Neural crest cell (in vitro differentiated cells): ENCODE results near the gene CCDC136. TPM values are rescaled to one million over a fixed set of nuclear protein-coding genes. Genes with fewer than 3 reads are reported as not detected.
A peak's percentile ranks its signal among the peaks of the same experiment; 100 is the strongest.

ENCODE experiments used
- DNase-seq: peaks from one replicate; pipeline ENCODE4 v3.0.0; 2021; ENCODE audit warnings: low read depth, mixed read lengths, low spot score
- H3K27ac Mint-ChIP-seq: one replicate; pipeline ENCODE4 v1.8.0; 2021; ENCODE audit warnings: mild to moderate bottlenecking, mixed read lengths; ENCODE audit not compliant: unreplicated experiment
- H3K27me3 Mint-ChIP-seq: 2 replicates; pipeline ENCODE4 v1.8.0; 2021; ENCODE audit warnings: low read depth, mild to moderate bottlenecking, mixed read lengths
- H3K36me3 Mint-ChIP-seq: 2 replicates; pipeline ENCODE4 v1.8.0; 2021; ENCODE audit warnings: low read depth, mild to moderate bottlenecking, mixed read lengths
- H3K4me1 Mint-ChIP-seq: 2 replicates; pipeline ENCODE4 v1.8.0; 2021; ENCODE audit warnings: mixed read lengths
- H3K4me3 Mint-ChIP-seq: one replicate; pipeline ENCODE4 v1.8.0; 2021; ENCODE audit warnings: mild to moderate bottlenecking, mixed read lengths
- H3K9me3 Mint-ChIP-seq: 2 replicates; pipeline ENCODE4 v1.8.0; 2021; ENCODE audit warnings: mixed read lengths
- CTCF ChIP-seq: fragments of 200-600 bp; sonication (generic); conservative IDR thresholded peaks from 2 replicates; pipeline ENCODE4 v1.5.0; 2021; ENCODE audit warnings: antibody characterized with exemption, mild to moderate bottlenecking
- total RNA-seq: library from RNA; stranded (reverse); gene quantifications from 2 replicates; pipeline ENCODE4 v1.2.1, GENCODE V29; 2021

CCDC136 gene
- total RNA-seq, 1 donor from 2014 or later, result 70.6 TPM

GRCh38 chr7:128863433-128863989, 71.7 kb downstream of the CCDC136 start:
- H3K9me3 Mint-ChIP-seq, result no peaks in the 10 kb centered on the region
- peaks cover 21% of the 10 kb centered on the region for H3K4me1 Mint-ChIP-seq
- peaks cover 4% of the 10 kb centered on the region for H3K36me3 Mint-ChIP-seq
- TF ChIP-seq CTCF, result peak; percentile 70
- peaks cover 16% of the 10 kb centered on the region for H3K27me3 Mint-ChIP-seq
- peak overlapping the region; percentile 94 for H3K4me3 Mint-ChIP-seq
- peak; percentile 54 for DNase-seq
- no peak overlapping the region for H3K27ac Mint-ChIP-seq

GRCh38 chr7:128865303-128865702, 73.5 kb downstream of the CCDC136 start:
- no peak for DNase-seq
- Mint-ChIP-seq H3K36me3 (peaks cover 4% of the 10 kb centered on the region), H3K4me1 (peaks cover 29% of the 10 kb centered on the region), H3K9me3 (no peaks in the 10 kb centered on the region), H3K4me3 (peak overlapping the region; percentile 81), H3K27ac (no peak overlapping the region), H3K27me3 (peaks cover 25% of the 10 kb centered on the region)
- no peak for TF ChIP-seq CTCF

GRCh38 chr7:128865996-128866877, 74.5 kb downstream of the CCDC136 start:
- Mint-ChIP-seq H3K27me3 (peaks cover 29% of the 10 kb centered on the region), H3K27ac (no peak overlapping the region), H3K4me1 (peaks cover 30% of the 10 kb centered on the region), H3K9me3 (no peaks in the 10 kb centered on the region), H3K4me3 (peak overlapping the region; percentile 81), H3K36me3 (peaks cover 4% of the 10 kb centered on the region)
- no peak for DNase-seq
- TF ChIP-seq CTCF, result no peak

DNA sequence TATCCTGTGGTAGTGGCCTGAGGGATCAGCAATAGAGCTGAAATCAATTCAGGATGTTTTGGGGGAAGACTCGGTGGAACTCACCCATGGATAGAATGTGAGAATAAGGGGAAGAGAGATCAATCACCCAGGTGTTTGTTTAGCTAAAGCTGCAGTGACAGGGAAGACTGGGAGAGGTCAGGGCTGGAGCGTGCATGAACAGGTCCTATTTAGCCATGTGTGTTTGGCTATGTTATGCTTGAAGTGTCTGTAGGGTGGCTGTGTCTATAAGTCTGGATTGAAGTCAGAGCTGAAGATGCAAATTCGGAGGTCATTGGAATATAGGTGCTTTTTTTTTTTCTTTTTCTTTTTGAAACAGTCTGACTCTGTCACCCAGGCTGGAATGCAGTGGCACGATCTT, 75.5 kb downstream of the CCDC136 start:
- peak overlapping the region; percentile 50 for H3K4me3 Mint-ChIP-seq
- peaks cover 4% of the 10 kb centered on the region for H3K36me3 Mint-ChIP-seq
- no peak for DNase-seq
- no peak overlapping the region for H3K27ac Mint-ChIP-seq
- no peaks in the 10 kb centered on the region for H3K9me3 Mint-ChIP-seq
- peaks cover 29% of the 10 kb centered on the region for H3K27me3 Mint-ChIP-seq
- TF ChIP-seq CTCF, result no peak
- H3K4me1 Mint-ChIP-seq, result peaks cover 28% of the 10 kb centered on the region

DNA sequence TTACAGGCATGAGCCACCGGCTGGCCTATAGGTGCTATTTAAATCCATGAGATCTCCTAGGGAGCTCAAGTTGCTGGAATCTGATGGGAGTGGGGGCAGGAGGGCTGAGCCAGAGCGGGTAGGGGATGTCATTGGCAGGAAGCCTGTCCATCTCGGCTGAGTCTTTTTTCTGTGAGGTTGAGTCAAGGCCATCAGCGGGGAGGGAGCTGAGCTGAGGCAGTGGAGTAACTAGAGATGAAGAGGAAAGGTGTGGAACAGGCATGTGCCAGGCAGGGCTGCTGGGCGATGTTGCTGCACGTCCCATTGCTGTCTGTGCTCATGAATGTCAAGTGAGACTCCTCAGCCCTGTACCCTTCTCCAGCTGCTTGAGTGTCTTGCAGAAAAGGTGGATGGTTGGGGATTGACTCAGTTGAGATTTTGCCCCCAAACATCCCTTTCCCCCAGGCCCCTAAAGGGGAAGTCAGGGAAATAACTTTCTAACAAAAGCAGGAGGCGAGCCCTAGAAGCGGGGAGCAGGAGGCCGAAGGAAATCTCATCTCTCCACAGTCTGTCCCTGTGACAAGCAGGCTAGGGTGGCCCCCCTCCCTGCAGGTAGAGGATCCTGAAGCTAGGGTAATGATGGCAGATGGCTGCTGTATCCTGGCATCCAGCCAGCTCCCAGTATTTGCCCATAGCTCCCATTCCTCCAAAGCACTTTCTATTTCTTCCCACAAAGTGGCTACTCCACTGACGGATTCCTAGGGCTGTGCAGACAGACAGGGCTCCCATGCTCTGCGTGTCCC, 76.3 kb downstream of the CCDC136 start:
- Mint-ChIP-seq H3K9me3 (no peaks in the 10 kb centered on the region), H3K36me3 (peaks cover 4% of the 10 kb centered on the region), H3K4me3 (peak overlapping the region; percentile 58), H3K27me3 (peaks cover 29% of the 10 kb centered on the region), H3K4me1 (peaks cover 21% of the 10 kb centered on the region), H3K27ac (no peak overlapping the region)
- TF ChIP-seq CTCF, result no peak
- DNase-seq, result no peak
